HG03097 (cell line): ENCODE results near the gene ZSCAN5A.
"Not testable (repeated sequence)": the region's sequence is repeated elsewhere in the genome, so short reads cannot be mapped to it uniquely, and the experiment has no call there.

Source experiments
- ATAC-seq: cut with Tn5 transposase; IDR thresholded peaks from one replicate; pipeline ENCODE4 v1.9.1; 2021; ENCODE audit not compliant: unreplicated experiment, low FRiP score

The ZSCAN5A gene, protein sequence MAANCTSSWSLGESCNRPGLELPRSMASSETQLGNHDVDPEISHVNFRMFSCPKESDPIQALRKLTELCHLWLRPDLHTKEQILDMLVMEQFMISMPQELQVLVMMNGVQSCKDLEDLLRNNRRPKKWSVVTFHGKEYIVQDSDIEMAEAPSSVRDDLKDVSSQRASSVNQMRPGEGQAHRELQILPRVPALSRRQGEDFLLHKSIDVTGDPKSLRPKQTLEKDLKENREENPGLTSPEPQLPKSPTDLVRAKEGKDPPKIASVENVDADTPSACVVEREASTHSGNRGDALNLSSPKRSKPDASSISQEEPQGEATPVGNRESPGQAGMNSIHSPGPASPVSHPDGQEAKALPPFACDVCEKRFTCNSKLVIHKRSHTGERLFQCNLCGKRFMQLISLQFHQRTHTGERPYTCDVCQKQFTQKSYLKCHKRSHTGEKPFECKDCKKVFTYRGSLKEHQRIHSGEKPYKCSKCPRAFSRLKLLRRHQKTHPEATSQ

GRCh38 chr19:56314381-56315076 is at the start of gene ZSCAN5A:
Gene ZSCAN5A (minus strand): TSS chr19:56314839. CDS start chr19:56225046, 89,793 bp downstream.
- peak; percentile 67 for ATAC-seq

DNA sequence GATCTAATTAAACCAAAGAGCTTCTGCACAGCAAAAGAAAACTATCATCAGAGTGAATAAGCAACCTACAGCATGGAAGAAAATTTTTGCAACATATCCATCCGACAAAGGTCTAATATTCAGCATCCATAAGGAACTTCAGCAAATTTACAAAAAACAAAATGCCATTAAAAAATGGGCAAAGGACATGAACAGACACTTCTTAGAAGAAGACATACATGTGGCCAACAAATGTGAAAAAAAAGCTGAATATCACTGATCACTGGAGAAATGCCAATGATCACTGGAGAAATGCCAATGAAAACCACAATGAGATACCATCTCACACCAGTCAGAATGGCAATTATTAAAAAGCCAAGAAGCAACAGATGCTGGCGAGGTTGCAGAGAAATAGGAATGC is 46.2 kb upstream of the ZSCAN5A start:
- ATAC-seq, result no peak

- ATAC-seq, result no peak
These were observed 42.3 kb upstream of the ZSCAN5A start for GRCh38 chr19:56356944-56357343.

- ATAC-seq, result no peak
These were observed 40.9 kb upstream of the ZSCAN5A start for GRCh38 chr19:56355517-56355916.

DNA sequence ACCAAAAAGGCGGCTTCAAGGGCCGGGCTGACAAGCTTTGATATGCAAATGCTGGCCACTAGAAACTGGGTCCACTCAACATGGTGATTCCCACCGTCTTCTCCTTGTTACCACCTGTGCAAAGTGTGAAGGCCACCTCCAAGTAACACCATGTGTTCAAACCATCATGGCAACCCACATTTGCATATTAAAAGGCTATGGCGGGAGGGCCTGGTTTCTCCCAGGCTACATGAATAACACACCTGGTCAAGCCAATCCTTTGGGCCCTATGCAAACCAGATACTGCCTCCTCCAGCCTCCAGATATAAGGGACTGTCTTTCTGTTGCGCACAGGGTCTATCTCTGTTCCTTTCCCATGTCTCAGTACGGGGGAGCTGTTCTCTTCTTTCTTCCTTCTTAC is 36.6 kb upstream of the ZSCAN5A start:
- ATAC-seq, result no peak

- ATAC-seq, result no peak
These were observed 35.9 kb upstream of the ZSCAN5A start for GRCh38 chr19:56350416-56351045.

- no peak for ATAC-seq
These were observed 33.7 kb upstream of the ZSCAN5A start for GRCh38 chr19:56348289-56348877.

GRCh38 chr19:56347163-56347778 is 32.6 kb upstream of the ZSCAN5A start:
- no peak for ATAC-seq

DNA sequence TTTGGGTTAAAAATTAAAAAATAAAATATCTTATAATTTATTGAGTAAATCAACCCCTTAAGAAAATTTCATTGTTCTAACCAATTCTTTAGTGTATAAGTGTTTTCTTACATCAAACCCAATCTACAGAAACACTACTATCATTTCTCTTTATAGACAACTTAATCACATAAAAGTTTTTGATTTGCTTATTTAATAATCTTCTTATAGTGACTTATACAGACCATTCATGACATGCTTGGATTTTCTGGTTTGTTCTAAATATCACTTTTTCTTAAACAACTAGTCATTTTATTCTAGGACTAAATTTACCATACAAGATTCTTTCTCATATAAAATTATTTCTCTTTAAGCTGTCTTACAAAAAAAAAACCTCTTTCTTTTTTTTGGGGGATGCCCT is 27.3 kb upstream of the ZSCAN5A start:
- no peak for ATAC-seq

GRCh38 chr19:56339031-56339430 is 24.4 kb upstream of the ZSCAN5A start:
- not testable (repeated sequence) for ATAC-seq

DNA sequence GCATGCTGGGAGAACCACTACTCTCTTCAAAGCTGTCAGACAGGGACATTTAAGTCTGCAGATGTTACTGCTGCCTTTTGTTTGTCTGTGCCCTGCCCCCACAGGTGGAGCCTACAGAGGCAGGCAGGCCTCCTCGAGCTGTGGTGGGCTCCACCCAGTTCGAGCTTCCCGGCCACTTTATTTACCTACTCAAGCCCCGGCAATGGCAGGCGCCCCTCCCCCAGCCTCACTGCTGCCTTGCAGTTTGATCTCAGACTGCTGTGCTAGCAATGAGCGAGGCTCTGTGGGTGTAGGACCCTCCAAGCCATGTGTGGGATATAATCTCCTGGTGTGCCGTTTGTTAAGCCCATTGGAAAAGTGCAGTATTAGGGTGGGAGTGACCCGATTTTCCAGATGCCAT is 22.4 kb upstream of the ZSCAN5A start:
- ATAC-seq, result not testable (repeated sequence)

DNA sequence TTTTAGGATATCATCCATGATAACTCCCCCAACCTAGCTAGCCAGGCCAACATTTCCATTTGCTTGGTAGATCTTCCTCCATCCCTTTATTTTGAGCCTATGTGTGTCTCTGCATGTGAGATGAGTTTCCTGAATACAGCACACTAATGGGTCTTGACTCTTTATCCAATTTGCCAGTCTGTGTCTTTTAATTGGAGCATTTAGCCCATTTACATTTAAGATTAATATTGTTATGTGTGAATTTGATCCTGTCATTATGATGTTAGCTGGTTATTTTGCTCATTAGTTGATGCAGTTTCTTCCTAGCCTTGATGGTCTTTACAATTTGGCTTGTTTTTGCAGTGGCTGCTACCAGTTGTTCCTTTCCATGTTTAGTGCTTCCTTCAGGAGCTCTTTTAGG is 20.7 kb upstream of the ZSCAN5A start:
- not testable (repeated sequence) for ATAC-seq

DNA sequence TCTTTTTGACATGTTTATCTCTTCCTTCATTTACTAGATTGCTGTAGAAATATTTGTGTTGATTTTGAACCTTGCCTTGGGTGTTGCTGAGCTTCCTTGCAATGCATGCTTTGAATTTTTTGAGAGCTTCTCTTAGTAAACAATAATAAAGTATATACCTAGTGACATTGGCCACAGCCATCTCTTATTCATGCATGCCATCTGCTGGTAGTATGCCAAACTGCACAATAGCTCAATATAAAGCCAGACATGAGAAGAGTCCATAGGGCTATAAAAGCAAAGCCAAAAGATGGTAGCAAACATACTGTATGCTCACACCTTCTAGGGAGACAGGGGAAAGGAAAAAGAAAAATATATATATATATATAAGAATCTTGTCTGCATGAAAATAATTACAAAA is 18.9 kb upstream of the ZSCAN5A start:
- ATAC-seq, result no peak

- no peak for ATAC-seq
These were observed 18.1 kb upstream of the ZSCAN5A start for GRCh38 chr19:56332695-56333094.

GRCh38 chr19:56324436-56324835 is 9.8 kb upstream of the ZSCAN5A start:
- ATAC-seq, result no peak

DNA sequence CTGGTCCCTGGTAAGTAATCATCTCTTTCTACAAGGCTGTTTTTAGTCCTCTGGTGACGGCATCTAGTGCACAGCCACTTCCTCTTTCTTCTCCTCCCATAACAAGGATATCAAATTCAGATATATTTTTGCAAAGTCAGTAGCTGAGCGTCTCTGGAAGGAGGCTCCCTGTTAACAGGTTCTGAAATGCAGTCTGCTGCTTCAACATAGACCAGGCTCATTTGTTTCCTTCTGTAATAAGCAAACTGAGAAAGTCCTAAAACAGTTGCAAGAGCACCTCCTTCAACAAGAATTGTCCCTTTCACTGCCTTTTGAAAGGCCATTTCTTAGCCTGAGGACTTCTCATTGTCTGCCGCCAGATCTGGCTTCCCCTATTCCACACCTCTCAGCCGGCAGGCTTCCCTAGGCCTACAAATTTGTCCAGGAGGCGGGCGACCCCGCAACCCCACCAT is 7.4 kb upstream of the ZSCAN5A start:
- no peak for ATAC-seq

- ATAC-seq, result no peak
These were observed 6.8 kb upstream of the ZSCAN5A start for GRCh38 chr19:56321254-56321988.

- no peak for ATAC-seq
These were observed 5.4 kb upstream of the ZSCAN5A start for GRCh38 chr19:56319991-56320390.

DNA sequence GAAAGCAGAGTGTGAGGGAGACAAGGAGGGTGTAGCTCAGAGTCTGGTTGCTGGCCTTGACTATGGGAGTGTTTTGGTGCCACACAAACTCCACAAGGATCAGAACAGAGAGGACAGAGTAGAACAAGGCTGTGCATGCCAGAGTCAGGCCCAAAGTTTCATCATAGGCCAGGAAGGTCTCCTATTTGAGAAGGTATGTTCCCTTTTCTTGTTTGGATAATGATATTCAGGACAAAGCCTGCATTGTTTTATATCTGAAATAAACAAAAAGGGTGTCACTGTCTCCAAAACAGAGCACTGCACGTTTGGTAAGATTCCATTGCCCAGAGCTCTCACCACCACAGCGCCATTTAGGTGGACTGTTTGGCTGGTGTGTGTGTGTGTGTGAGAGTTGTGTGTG is 3.1 kb upstream of the ZSCAN5A start:
- ATAC-seq, result no peak

DNA sequence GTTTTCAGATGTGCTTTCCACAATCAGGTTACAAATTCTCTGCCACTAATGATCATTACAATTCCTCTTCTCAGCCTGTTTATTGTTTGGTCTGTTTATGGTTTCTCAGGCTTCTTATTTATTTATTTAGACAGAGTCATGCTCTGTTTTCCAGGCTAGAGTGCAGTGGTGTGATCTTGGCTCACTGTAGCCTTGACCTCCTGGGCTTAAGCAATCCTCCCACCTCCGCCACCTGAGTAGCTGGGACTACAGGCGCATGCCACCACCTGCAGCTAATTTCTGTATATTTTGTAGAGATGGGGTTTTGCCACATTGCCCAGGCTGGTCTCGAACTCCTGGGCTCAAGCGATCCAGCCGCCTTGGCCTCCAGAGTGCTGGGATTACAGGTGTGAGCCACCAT is 2.1 kb upstream of the ZSCAN5A start:
- no peak for ATAC-seq
